A673 (cell line): ENCODE results near the gene TMEM45A. TPM values are rescaled to one million over a fixed set of nuclear protein-coding genes. Genes with fewer than 3 reads are reported as not detected.
A peak's percentile ranks its signal among the peaks of the same experiment; 100 is the strongest.

Experiments
- BruUV-seq: library from RNA; stranded (reverse); fragments of 400-500 nt; replicated peaks from 2 replicates; lab custom pipeline; 2021; lab: Mats Ljungman, UMichigan
- CTCF ChIA-PET: fragments of 300-600 bp; sonication (Branson Sonifier 250); formaldehyde crosslinking; loops from one replicate; lab custom pipeline; 2022; ENCODE audit warnings: antibody characterized with exemption; lab: Charles Lee
- POLR2A ChIA-PET: fragments of 300-600 bp; sonication (Branson Sonifier 250); formaldehyde crosslinking; loops from one replicate; lab custom pipeline; 2022; ENCODE audit warnings: antibody characterized with exemption; ENCODE audit not compliant: low non-redundant PET; lab: Charles Lee
- DNase-seq: peaks from one replicate; pipeline ENCODE4 v3.0.0-alpha.2; 2015; ENCODE audit warnings: low spot score
- H3K27ac ChIP-seq: fragments of 200-600 bp; sonication (generic); 2 replicates; pipeline ENCODE4 v1.5.1; 2016; ENCODE audit warnings: mixed run types, low read depth, mild to moderate bottlenecking, mixed read lengths, antibody characterized with exemption, low read length; ENCODE audit not compliant: poor library complexity, severe bottlenecking
- H3K27me3 ChIP-seq: fragments of 200-600 bp; sonication (generic); replicated peaks from 2 replicates; pipeline ENCODE4 v1.6.1; 2017; ENCODE audit warnings: mixed run types, low read depth, mild to moderate bottlenecking, mixed read lengths, antibody characterized with exemption, low read length; ENCODE audit not compliant: insufficient read depth, poor library complexity
- H3K36me3 ChIP-seq: fragments of 200-600 bp; sonication (generic); 2 replicates; pipeline ENCODE4 v1.6.1; 2016; ENCODE audit warnings: mixed run types, mild to moderate bottlenecking, mixed read lengths, antibody characterized with exemption, low read length; ENCODE audit not compliant: insufficient read depth, poor library complexity, severe bottlenecking
- H3K4me1 ChIP-seq: fragments of 200-600 bp; sonication (generic); 2 replicates; pipeline ENCODE4 v1.6.1; 2017; ENCODE audit warnings: mixed run types, mild to moderate bottlenecking, mixed read lengths, antibody characterized with exemption, low read length; ENCODE audit not compliant: insufficient read depth, poor library complexity, severe bottlenecking
- H3K4me3 ChIP-seq: fragments of 200-600 bp; sonication (generic); 2 replicates; pipeline ENCODE4 v1.5.1; 2016; ENCODE audit warnings: low read depth, mixed run types, mild to moderate bottlenecking, mixed read lengths, low read length; ENCODE audit not compliant: poor library complexity, severe bottlenecking
- H3K9me3 ChIP-seq: fragments of 200-600 bp; sonication (generic); 2 replicates; pipeline ENCODE4 v1.6.1; 2016; ENCODE audit warnings: mixed run types, low read depth, mild to moderate bottlenecking, mixed read lengths, antibody characterized with exemption, low read length; ENCODE audit not compliant: poor library complexity, severe bottlenecking
- CTCF ChIP-seq: fragments of 300-800, 200-600 bp; sonication (generic); conservative IDR thresholded peaks from 2 replicates; pipeline ENCODE4 v1.5.1; 2017; ENCODE audit warnings: low read depth, mild to moderate bottlenecking, antibody characterized with exemption, low read length, moderate library complexity, mixed read lengths
- EZH2 ChIP-seq: fragments of 200-600 bp; sonication (generic); IDR thresholded peaks from 2 replicates; pipeline ENCODE4 v1.6.1; 2017; ENCODE audit warnings: borderline replicate concordance, low read depth, mild to moderate bottlenecking, mixed read lengths, antibody characterized with exemption, low read length; ENCODE audit not compliant: poor library complexity, severe bottlenecking
- intact Hi-C: fragments of 100-400 bp; cut with micrococcal nuclease; formaldehyde crosslinking; loops from one replicate; pipeline ENCODE4 v1.10.0; 2022; ENCODE audit not compliant: unreplicated experiment
- total RNA-seq: library from RNA; stranded (reverse); gene quantifications from 2 replicates; pipeline ENCODE4 v1.2.3, GENCODE V29; 2021

Gene TMEM45A
- total RNA-seq, 1 experiment from 2014 or later: 3.4 TPM

GRCh38 chr3:100458814-100459213 lies 33.6 kb upstream of the TMEM45A start:
- H3K36me3 ChIP-seq: no peaks in the 10 kb centered on the region
- no peak for TF ChIP-seq EZH2
- TF ChIP-seq CTCF: no peak
- H3K27me3 ChIP-seq: no peaks in the 10 kb centered on the region
- H3K4me3 ChIP-seq: no peak overlapping the region
- no TSS peak for BruUV-seq
- no peak for DNase-seq
- intact Hi-C loops: no loop called here
- no peak overlapping the region for H3K27ac ChIP-seq
- CTCF ChIA-PET: no interaction called here
- no peaks in the 10 kb centered on the region for H3K4me1 ChIP-seq
- H3K9me3 ChIP-seq: no peaks in the 10 kb centered on the region
- POLR2A ChIA-PET: no interaction called here

GRCh38 chr3:100463002-100463401 lies 29.4 kb upstream of the TMEM45A start:
- peak; percentile 76 for DNase-seq
- Histone ChIP-seq H3K36me3 (no peaks in the 10 kb centered on the region), H3K4me3 (no peak overlapping the region), H3K4me1 (no peaks in the 10 kb centered on the region), H3K9me3 (peaks cover 6% of the 10 kb centered on the region), H3K27ac (no peak overlapping the region), H3K27me3 (no peaks in the 10 kb centered on the region)
- CTCF ChIA-PET: interaction anchor here (0.5 to 1.8 kb wide), 21 partner anchors 12 to 733 kb away, joined by 3 to 25 read pairs (median 5); partner anchors contain the start of genes LNP1, TFG, TMEM45A and TOMM70
- BruUV-seq: no TSS peak
- TF ChIP-seq CTCF (peak; percentile 83), EZH2 (no peak)
- POLR2A ChIA-PET: interaction anchor here (0.7 kb wide), 1 partner anchor 61 kb away, joined by 3 read pairs; the partner anchor contains the start of gene LNP1
- intact Hi-C loops: loop anchor here (1.0 to 10.0 kb wide), 7 partner anchors 127 to 732 kb away; no protein-coding TSS in a partner anchor

DNA sequence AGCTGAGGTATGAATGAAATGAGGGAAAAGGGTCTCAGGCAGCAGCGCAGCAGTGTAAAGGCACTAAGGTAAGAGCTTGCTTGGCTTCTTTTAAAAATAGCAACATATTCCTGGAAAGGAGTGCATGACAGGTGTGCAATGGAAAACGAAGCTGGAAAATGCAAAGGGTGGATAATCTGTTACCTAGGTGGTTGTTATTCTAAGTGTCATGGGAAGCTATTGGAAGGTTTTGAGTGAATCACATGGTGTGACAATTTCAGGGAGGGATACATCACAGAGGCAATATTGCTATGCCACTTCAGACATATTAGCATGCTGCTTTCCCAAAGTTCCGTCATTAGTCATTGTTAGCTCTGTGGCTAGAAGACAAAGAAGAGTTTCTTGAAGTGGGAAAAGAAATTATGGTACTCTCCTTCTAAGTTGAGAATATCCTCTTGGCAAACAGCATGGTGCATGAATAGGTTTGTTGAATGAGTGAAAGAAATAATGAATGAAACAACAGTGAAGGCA lies 28.7 kb upstream of the TMEM45A start:
- BruUV-seq: no TSS peak
- no peaks in the 10 kb centered on the region for H3K27me3 ChIP-seq
- no peak overlapping the region for H3K4me3 ChIP-seq
- no peak for DNase-seq
- H3K36me3 ChIP-seq: no peaks in the 10 kb centered on the region
- intact Hi-C loops: loop anchor here (1.0 to 10.0 kb wide), 7 partner anchors 127 to 731 kb away; no protein-coding TSS in a partner anchor
- H3K27ac ChIP-seq: no peak overlapping the region
- CTCF ChIA-PET: interaction anchor here (1.7 to 1.8 kb wide), 3 partner anchors 126 to 732 kb away, joined by 16 to 25 read pairs (median 21); no protein-coding TSS in a partner anchor
- H3K9me3 ChIP-seq: peaks cover 7% of the 10 kb centered on the region
- POLR2A ChIA-PET: no interaction called here
- H3K4me1 ChIP-seq: no peaks in the 10 kb centered on the region
- TF ChIP-seq CTCF (no peak), EZH2 (no peak)
